GM19463 (cell line): ENCODE measurements around the gene NR3C2.
"Not testable (repeated sequence)": the region's sequence is repeated elsewhere in the genome, so short reads cannot be mapped to it uniquely, and the experiment has no call there.

ENCODE experiments used
- ATAC-seq: cut with Tn5 transposase; IDR thresholded peaks from one replicate; pipeline ENCODE4 v1.9.1; 2021; ENCODE audit warnings: mild to moderate bottlenecking, moderate library complexity; ENCODE audit not compliant: unreplicated experiment

Gene NR3C2

DNA sequence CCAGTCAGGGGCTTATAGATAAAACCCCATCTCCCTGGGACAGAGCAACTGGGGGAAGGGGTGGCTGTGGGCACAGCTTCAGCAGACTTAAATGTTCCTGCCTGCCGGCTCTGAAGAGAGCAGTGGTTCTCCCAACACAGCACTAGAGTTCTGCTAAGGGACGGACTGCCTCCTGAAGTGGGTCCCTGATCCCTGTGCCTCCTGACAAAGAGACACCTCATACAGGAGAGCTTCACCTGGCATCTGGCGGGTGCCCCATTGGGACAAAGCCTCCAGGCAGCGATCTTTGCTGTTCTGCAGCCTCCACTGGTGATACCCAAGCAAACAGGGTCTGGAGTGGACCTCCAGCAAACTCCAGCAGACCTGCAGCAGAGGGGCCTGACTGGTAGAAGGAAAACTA, 359.1 kb downstream of the NR3C2 start:
- ATAC-seq, result not testable (repeated sequence)

DNA sequence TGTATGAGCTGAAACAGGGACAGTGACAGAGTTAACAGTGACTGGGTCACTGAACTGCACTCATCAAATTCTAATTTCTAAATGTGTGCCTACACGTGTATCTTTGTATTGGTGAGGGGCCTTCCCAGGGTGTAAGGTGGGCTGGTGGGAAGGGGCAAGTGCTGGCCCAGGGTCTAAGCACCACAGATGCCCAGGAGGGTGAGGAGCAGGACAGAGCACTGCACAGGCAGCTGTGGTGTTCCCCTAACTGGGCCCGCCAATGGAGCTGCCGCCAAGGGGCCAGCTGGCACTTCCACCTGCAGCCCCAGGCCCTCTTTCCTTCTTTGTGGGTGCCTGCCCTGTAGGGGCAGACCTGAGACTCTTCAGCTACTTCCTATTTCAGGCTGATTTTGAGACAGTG, 360.5 kb downstream of the NR3C2 start:
- no peak for ATAC-seq

DNA sequence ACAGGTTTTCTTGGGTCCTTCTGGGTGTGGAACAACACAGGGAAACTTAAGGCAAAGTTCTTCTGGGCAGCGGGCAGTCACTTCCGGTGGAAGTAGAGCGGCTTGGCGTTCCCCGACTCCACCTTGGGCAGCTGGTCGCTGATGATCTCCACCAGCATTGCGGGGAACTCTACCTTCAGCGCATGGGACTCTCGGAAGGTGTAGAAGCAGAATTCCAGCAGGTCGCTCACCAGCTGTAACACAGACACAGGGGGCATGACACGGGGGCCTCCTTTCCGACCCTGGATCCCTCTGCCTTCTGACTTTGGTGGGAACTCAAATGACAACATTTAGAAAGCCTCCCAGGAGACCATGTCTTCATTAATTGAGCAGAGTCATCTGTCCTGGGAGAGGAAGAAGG, 360.9 kb downstream of the NR3C2 start:
- no peak for ATAC-seq

DNA sequence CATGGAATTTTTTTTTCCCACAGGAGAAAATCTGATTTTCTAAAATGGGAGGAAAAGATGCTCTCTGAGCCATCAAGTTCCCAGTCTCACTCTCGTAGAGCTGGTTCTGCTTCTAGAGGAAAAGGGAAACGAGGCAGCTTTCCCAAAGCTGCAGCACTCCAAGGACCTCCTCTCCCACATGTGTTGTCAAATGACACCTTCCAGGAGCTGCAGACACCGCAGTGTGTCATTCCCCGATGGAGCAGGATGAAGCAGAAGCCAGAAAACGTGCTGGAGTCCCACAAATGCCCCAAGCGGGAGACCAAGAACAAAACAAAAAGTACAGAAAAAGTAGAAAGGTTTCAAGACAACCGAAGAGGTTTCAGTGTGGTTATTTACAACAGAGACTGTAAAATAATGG, 362.3 kb downstream of the NR3C2 start:
- no peak for ATAC-seq

DNA sequence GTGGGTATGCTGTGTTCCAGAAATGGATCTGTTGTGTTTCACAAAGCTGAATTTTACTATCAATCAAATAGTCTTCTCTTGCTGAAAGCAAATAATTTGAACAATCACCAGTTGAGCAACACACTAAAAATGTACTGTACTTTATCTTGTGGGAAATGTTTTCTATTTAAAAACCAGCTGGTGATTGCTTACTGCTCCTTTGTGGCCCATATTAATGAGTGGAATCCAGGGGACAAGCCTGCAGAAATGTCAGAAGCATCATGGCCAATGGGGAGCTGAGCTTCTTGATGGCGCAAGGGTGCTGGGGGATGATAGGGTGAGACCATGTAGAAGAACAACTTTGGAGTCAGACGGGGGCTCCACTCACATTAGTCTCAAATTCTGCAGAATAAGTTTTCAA, 364.2 kb downstream of the NR3C2 start:
- ATAC-seq, result no peak

DNA sequence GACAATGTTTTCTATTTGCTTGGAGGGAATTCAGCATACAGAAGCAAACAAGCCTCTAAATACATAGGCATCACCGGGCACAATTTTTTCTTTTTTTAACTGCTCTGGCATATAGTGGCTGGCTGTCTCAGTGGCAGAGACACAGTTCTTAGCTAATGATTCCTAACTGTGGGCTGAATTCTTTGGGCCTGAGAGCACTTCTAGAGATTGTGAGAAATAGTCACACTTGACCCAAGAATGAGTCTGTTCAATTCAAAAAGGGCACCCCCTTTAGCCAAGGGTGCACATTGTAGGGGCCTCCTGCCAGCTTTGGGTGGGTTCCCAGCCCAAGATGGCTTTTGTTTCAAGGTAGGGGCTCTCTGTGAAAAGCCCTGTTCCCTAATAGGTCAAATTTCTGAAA, 364.6 kb downstream of the NR3C2 start:
- ATAC-seq, result no peak

DNA sequence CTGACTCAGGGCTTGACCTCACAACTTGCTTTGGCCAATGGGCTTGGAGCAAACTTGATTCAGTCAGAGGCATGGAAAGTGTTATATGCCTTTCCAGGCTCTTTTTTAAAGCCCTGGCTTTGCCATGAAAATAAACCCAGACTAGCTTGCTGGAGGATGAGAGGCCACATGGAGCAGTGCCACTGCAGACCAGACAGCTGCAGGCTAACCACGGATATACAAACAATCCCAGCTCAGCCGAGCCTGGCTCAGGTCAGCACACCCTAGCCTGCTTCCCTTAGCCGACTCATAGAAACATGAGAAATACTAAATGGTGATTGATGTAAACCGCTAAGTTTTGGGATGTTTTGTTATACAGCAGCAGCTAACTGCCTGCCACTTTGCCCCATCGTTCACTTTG, 365.2 kb downstream of the NR3C2 start:
- ATAC-seq, result no peak

DNA sequence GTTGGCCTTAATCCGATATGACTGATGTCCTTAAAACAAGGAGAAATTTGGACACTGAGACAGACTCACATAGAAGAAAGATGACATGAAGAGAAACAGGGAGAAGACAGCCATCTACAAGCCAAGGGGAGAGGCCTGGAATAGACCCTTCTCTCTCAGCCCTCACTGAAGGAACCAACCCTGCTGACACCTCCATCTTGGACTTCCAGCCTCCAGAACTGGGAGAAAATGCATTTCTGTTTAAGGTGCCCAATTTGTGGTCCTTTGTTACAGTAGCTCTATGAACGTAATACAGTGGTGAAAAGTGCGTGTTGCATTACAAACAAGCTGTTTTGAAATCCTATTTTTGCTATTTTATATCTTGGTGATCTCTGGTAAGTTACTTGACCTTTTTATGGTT, 366.8 kb downstream of the NR3C2 start:
- no peak for ATAC-seq

DNA sequence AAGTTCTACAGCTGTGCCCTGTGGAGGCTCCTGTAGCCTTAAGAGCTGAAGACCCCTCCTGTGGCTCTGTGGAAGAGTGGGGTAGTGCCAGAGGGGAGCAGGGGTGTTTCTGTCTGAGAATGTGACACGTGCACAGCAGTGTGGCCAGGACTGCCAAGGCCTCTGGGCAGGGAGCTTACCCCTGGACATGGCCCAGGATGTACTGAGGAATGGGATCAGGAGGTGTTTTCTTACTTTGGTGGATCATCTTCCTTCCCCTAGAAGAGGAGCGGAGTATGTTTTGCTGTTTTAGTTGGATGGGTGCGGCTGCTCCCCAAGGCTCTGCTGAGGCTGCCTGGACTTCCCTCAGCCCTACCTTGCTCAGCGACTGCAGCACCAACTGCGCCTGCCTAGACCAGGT, 367.8 kb downstream of the NR3C2 start:
- no peak for ATAC-seq

DNA sequence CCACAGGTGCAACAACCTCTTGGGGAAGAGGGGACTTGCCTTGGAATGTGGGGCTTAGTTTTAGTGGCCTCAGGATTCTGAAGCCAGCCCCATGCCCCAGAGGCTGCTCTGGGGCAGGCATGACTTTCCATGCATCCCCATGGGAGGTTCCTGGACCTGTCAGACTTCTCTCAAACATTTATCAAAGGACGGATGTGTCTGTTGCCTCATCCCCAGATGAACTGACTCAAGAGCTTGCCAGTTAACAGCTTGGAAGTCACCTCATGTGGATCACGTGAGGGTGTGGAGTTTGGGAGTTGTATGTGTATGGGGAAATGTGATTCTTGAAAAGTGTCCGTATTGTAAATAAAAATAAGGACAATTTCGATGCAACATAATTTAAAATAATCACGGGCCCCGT, 368.9 kb downstream of the NR3C2 start:
- no peak for ATAC-seq

DNA sequence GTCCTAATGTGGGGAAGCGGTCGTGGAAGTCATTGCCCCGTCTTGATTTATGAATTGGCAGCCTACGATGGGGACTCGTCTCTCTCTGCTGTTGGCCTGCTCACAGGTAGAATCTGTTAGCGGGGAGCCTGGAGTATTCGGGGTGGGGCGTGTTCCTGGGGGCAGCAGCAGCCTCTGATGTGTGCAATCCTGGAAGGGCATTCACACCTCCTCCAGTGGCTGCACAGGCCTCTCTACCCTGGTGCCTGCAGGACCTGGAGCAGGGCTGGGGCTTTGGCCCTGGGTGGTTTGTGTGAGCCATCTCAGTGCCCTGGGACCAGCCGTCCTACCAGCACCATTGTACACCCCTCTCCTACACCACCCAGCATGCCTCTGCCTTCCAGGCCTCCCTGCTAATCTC, 369.4 kb downstream of the NR3C2 start:
- ATAC-seq, result no peak

DNA sequence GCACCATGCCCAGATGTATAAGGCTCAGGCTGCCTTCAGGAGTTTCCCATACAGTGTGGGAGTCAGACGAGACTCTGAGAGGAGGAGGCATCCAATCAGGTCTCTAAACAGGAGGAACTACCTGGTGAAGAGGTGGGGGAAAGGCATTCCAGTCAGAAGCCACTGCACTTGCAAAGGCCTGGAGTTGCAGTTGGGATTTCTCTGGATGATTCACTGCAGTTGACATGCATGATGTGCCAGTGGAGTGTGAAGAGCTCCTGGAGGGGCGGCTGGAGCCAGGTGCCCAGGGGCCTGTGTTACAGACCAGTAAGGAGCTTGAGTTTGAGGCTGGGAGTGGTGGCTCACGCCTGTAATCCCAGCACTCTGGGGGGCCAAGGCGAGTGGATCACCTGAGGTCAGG, 371.2 kb downstream of the NR3C2 start:
- ATAC-seq, result no peak

DNA sequence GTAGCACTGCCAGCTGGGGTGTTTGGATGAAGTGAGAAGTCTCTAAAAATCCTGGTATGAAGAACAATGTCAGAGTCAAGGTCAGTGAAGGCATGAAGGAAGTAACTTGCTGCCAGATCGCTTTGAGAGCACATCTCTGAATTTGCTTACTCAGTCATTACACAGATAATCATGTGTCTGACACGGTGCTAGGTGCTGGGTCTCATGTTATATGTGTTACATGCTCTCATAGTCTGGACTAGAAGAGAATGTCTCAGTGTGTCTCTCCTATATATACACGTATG, 372.4 kb downstream of the NR3C2 start:
- ATAC-seq, result no peak

DNA sequence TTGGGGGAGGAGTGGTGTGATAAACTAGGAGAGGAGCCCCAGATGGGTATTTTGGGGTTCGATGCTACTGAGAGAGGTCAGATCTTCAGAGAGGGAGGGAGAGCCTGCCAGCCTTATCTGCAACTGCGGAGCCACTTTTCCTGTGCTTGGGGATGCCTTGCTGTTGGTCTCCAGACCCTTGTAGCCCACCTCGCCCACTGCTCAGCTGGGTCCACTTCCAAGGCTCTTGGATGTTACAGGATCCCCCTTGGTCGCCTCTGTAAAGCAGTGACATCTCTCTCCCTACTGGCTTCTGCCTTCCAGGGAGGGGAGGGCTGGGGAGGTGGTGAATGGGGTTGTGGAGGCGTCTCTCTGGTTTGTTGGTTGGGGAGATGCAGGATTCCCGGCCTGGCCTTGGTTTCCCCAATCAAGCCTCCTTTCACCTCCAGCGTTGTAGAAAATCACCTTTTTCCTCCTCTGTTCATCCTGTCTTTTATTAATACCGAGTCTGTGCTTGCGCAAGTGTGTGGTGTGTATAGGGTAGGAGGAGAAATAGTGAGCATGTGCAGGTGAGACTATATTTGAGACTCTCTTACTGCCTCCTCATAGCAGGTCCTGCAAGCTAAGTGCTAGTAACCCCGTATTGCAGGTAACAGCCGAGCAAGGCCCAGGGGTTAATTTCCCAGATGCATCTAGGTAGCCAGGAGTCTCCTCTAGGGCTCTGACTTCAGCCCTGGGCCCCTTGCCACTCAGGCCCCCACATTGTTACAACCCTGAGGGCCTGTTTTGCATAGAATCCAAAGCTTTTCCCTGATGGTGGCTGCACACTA, 372.9 kb downstream of the NR3C2 start:
- no peak for ATAC-seq

DNA sequence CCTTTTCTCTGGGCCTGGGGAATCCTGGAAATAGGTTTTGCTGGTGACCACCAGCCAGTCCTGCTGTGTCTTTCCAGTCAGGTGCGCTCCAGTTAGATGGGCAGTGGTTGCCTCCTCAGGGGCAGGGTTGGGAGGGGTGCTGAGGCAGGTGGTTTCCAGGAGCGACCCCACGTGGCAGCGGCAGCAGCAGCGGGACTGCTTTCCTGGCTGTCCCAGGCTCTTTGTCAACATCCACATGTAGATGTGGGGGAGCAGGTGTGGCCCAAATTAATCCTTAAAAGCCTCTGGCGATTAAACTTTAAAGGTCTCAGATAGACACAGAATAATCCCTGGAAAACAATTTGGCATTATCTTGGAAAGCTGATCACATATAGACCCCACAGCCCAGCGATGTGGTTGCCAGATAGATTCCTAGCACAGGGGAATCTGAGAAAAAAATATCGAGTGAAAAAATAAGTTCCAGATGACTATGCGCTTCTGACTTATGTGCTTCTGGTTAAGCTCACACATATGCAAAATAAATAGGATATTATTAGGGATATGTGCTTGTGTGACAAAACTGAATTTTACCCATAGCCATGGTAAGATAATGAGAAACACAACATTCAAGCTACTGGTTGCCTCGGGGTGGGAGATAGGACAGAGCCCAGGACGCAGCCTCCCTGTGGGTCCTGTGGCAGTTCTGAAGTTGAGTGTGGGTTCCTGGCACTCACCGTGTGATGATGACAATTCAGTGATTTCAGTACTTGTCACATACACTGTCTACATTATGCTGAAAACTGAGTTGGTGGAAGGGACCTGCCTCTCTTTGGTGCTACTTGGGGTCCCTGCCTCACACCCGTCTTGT, 373.9 kb downstream of the NR3C2 start:
- ATAC-seq, result no peak

DNA sequence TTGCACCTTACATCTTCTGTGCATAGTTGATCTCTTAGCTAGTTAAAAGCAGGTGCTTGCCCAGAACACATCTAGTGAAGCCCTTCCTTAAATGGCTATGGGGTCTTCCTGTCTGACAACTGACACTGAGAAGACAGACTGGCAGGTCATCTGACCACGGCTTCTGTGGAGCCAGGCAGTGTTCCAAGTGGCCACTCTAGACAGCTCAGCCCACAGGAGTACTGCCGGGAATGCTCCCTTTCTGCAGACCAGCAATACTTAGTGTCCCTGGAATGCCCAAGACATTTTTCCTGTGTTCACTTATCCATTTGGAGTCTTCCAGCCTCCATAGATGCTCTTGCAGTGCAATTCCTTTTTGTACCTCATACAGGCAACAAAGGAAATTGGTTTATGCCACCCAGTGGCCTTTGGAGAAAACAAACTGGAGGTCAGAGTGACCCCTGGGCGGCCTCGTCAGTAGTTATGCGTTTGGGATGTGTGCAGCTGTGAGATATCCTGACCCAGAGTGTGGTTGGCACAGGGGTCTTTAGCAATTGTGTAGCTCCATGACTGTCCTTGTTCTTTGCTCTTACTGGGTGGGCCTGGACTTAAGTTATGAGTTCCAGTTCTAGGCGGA, 374.8 kb downstream of the NR3C2 start:
- ATAC-seq, result no peak

DNA sequence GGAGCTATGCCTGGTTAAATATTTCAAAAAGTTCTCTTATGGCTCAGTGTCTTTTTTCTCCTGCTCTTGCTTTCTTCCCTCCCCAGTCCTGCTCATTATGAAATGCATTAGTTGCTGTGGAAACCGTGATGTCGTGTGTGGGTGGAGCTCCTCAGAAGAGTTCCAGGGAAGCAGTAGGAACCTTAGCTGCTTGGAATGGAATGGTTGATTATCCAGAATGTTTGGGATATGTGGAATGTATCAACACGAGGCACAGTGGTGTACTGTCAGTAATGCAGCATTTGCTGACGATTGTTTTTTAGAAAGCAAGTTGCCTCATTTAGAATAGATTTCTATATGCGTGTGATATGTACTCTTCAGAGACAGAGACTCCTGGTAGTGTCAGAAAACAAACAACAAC, 377.1 kb downstream of the NR3C2 start:
- ATAC-seq, result no peak

DNA sequence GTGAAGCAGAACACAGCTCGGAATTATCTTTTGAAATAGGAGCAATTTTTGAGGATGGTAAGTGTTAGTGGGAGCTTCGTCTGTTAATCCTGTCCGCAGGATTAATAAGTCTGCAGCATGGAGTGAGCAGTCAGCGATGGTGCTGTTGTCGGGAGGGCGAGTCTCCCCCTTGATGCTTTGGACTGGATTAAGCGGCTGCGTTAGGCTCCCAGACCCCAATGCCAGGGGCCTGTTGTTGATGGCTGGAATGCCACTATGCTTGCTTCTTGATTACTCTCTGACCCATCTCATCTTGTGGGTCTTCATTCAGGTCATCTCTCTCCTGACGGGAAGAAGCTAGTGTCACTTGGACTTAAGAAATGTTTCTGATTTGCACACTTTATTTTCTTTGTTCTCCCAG, 377.8 kb downstream of the NR3C2 start:
- ATAC-seq, result no peak

DNA sequence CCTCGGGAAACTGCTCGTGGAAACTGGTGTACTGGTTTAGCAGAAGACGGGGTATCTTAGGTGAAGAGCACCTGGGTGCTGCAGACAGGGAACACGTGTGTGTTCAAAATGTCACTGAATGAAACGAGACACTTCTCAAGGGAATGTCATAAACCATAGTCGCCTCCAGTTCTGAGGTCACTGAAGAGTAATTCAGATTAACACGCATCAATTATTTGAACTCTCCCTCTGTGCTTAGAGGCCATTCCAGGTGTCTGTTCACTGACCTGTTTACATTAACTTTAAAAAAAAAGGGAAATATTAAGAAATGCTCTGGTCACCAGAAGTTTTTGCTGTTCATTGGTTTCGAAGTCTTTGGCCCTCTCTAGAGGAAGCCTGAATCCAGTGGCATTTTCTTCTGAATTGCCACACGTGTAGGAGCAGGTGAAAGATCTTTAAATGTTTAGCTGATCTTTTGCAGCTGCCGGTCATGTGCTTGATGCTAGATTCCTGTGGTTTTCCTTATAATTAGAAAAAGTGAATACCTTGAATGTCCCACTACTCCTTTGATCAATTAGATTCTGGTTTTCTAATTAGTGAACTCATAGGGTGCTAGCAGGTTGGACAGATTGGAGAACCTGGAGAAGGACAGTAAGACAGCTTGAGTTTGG, 379.8 kb downstream of the NR3C2 start:
- ATAC-seq, result no peak

DNA sequence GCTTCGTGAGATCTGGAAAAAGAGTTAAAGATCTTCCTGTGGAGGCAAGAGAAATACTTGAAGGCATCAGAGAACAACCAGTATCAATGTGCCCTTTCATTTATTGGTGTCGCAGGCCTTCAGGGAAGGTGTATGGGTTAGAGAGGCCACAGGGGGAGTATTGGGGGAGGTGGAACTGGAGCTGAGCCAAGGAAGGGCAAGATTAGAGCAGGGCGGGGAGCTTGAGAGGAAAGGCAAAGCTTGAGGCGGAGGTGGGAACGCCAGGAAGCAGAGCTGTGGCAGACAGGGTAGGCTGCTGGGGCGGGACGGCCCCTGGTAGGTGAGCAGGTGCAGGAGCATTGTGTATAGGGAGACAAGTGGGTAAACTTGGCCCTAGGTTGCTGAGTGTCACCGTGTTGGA, 380.4 kb downstream of the NR3C2 start:
- no peak for ATAC-seq

DNA sequence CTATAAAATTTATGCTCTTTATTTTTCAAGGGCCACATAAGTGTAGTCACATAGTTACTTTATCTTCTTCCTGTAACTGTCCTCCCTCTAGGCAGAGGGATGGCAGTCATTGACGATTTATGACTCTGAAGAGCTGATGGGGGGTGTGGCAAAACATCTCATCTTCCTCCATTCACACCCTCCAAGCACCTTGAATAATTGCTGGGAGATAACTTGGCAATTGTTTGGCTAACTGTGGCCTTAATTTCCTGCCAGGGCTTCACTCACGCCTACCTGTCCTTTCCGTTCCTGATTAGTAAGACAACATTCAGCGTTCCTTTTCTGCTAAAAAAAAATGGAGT, 381.1 kb downstream of the NR3C2 start:
- ATAC-seq, result no peak
